ENCODE results near the gene SUCO. TPM values are rescaled to one million over a fixed set of nuclear protein-coding genes. Genes with fewer than 3 reads are reported as not detected.

SUCO gene
- total RNA-seq, 1 experiment from 2014 or later = 32.9 TPM

DNA sequence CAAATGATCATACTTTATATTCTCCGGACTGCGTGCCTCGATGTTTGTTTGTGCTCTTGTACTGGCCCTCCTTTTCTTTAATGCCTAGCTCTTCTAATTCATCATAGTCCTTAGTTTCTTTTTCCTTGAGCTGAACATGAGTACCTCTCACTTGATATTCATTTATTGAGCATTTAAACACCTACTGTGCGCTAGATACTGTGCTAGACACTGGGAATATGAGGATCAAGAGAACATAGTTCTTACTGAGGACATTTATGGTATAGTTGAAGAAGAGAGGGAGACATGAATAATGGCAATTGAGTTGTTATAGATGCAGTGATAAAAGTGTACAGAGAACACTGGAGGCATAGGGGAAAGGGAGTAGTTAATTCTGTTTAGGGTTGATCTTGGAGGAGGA, 22.0 kb downstream of the SUCO start:
- no TSS peak for BruUV-seq (replicated peaks)
- Histone ChIP-seq H3K9me3 (ENCODE audit: low read depth, low read length, poor library complexity, severe bottlenecking) (no peaks in the 10 kb centered on the region), H3K4me1 (ENCODE audit: insufficient read depth, low read length, poor library complexity, severe bottlenecking) (peaks cover 1% of the 10 kb centered on the region), H3K27me3 (replicated peaks; ENCODE audit: insufficient read depth, low read depth, low read length, poor library complexity) (no peaks in the 10 kb centered on the region), H3K27ac (ENCODE audit: low read depth, low read length, poor library complexity, severe bottlenecking) (no peak overlapping the region), H3K36me3 (ENCODE audit: insufficient read depth, low read length, poor library complexity, severe bottlenecking) (peaks cover 9% of the 10 kb centered on the region), H3K4me3 (ENCODE audit: low read depth, low read length, poor library complexity, severe bottlenecking) (no peak overlapping the region)
- ChIA-PET CTCF (no interaction called here), POLR2A (ENCODE audit: low non-redundant PET) (no interaction called here)
- intact Hi-C loops (cut with micrococcal nuclease; ENCODE audit: unreplicated experiment) = no loop called here
- DNase-seq (ENCODE audit: low spot score) = no peak
- TF ChIP-seq, protein P1, sequence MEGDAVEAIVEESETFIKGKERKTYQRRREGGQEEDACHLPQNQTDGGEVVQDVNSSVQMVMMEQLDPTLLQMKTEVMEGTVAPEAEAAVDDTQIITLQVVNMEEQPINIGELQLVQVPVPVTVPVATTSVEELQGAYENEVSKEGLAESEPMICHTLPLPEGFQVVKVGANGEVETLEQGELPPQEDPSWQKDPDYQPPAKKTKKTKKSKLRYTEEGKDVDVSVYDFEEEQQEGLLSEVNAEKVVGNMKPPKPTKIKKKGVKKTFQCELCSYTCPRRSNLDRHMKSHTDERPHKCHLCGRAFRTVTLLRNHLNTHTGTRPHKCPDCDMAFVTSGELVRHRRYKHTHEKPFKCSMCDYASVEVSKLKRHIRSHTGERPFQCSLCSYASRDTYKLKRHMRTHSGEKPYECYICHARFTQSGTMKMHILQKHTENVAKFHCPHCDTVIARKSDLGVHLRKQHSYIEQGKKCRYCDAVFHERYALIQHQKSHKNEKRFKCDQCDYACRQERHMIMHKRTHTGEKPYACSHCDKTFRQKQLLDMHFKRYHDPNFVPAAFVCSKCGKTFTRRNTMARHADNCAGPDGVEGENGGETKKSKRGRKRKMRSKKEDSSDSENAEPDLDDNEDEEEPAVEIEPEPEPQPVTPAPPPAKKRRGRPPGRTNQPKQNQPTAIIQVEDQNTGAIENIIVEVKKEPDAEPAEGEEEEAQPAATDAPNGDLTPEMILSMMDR (conservative IDR thresholded peaks at IDR 0.05; ENCODE audit: low read depth, low read length) = no peak
- no peak for TF ChIP-seq EZH2 (IDR thresholded peaks at IDR 0.05; ENCODE audit: borderline replicate concordance, low read depth, low read length, poor library complexity, severe bottlenecking)

DNA sequence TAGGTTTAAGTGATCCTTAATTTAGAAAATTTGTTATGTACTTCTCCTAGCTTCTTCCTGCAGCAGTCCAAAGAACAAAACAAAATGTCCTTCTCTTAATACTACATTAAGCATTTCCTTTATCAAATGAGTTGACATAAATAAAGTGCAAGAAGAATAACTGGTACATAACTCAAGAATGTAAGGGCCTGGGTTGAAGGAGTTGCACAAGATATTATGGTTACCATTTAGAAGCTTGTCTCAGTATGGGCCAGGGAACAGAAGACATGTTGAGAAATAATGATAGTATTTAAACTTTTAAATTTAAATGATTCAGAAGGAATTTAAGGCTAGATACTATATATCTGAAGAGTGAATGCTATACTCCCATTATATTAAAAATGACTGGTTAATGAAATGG, 23.5 kb downstream of the SUCO start:
- H3K36me3 ChIP-seq (ENCODE audit: insufficient read depth, low read length, poor library complexity, severe bottlenecking) = peaks cover 9% of the 10 kb centered on the region
- CTCF ChIA-PET = no interaction called here

DNA sequence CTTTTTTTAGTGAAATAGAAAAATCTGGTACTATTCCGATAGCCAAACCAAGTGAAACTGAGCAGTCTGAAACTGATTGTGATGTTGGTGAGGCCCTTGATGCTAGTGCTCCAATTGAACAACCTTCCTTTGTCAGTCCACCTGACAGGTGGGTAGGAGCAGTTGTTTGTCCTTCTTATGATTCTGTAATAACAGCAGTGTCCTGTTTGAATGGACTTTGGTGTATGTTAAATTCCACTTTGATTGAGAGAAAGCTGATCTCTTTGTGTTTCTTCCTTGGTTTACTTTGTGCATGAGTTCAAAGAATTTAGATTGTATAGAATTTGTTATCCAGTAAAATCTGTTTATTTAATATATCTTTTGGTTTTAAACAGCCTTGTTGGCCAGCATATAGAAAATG, 24.3 kb downstream of the SUCO start:
- H3K27me3 ChIP-seq (replicated peaks; ENCODE audit: insufficient read depth, low read depth, low read length, poor library complexity) = no peaks in the 10 kb centered on the region
- intact Hi-C loops (cut with micrococcal nuclease; ENCODE audit: unreplicated experiment) = no loop called here
- H3K36me3 ChIP-seq (ENCODE audit: insufficient read depth, low read length, poor library complexity, severe bottlenecking) = peaks cover 9% of the 10 kb centered on the region
- no peak for DNase-seq (ENCODE audit: low spot score)
- H3K9me3 ChIP-seq (ENCODE audit: low read depth, low read length, poor library complexity, severe bottlenecking) = no peaks in the 10 kb centered on the region
- POLR2A ChIA-PET (ENCODE audit: low non-redundant PET) = no interaction called here
- H3K4me1 ChIP-seq (ENCODE audit: insufficient read depth, low read length, poor library complexity, severe bottlenecking) = no peaks in the 10 kb centered on the region
- H3K27ac ChIP-seq (ENCODE audit: low read depth, low read length, poor library complexity, severe bottlenecking) = no peak overlapping the region
- TF ChIP-seq, protein P1 (conservative IDR thresholded peaks at IDR 0.05; ENCODE audit: low read depth, low read length) = no peak
- no peak for TF ChIP-seq EZH2 (IDR thresholded peaks at IDR 0.05; ENCODE audit: borderline replicate concordance, low read depth, low read length, poor library complexity, severe bottlenecking)
- H3K4me3 ChIP-seq (ENCODE audit: low read depth, low read length, poor library complexity, severe bottlenecking) = no peak overlapping the region
- BruUV-seq (replicated peaks) = no TSS peak
- CTCF ChIA-PET = no interaction called here

More for the DNA sequence above, 23.5 kb downstream of the SUCO start:
- Histone ChIP-seq H3K4me1 (ENCODE audit: insufficient read depth, low read length, poor library complexity, severe bottlenecking) (no peaks in the 10 kb centered on the region), H3K27me3 (replicated peaks; ENCODE audit: insufficient read depth, low read depth, low read length, poor library complexity) (no peaks in the 10 kb centered on the region), H3K9me3 (ENCODE audit: low read depth, low read length, poor library complexity, severe bottlenecking) (no peaks in the 10 kb centered on the region), H3K27ac (ENCODE audit: low read depth, low read length, poor library complexity, severe bottlenecking) (no peak overlapping the region), H3K4me3 (ENCODE audit: low read depth, low read length, poor library complexity, severe bottlenecking) (no peak overlapping the region)
- no peak for DNase-seq (ENCODE audit: low spot score)
- intact Hi-C loops (cut with micrococcal nuclease; ENCODE audit: unreplicated experiment) = no loop called here
- BruUV-seq (replicated peaks) = no TSS peak
- TF ChIP-seq, protein P1 (conservative IDR thresholded peaks at IDR 0.05; ENCODE audit: low read depth, low read length) = no peak
- TF ChIP-seq EZH2 (IDR thresholded peaks at IDR 0.05; ENCODE audit: borderline replicate concordance, low read depth, low read length, poor library complexity, severe bottlenecking) = no peak
- POLR2A ChIA-PET (ENCODE audit: low non-redundant PET) = no interaction called here
